CD4-positive, alpha-beta T cell treated with Interleukin-4 for 4 hours (primary cell): ENCODE data around the gene TARBP2.

Experiments used
- DNase-seq: peaks from one replicate; pipeline ENCODE4 v3.0.0-alpha.2; 2020

The TARBP2 gene, protein sequence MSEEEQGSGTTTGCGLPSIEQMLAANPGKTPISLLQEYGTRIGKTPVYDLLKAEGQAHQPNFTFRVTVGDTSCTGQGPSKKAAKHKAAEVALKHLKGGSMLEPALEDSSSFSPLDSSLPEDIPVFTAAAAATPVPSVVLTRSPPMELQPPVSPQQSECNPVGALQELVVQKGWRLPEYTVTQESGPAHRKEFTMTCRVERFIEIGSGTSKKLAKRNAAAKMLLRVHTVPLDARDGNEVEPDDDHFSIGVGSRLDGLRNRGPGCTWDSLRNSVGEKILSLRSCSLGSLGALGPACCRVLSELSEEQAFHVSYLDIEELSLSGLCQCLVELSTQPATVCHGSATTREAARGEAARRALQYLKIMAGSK

DNA sequence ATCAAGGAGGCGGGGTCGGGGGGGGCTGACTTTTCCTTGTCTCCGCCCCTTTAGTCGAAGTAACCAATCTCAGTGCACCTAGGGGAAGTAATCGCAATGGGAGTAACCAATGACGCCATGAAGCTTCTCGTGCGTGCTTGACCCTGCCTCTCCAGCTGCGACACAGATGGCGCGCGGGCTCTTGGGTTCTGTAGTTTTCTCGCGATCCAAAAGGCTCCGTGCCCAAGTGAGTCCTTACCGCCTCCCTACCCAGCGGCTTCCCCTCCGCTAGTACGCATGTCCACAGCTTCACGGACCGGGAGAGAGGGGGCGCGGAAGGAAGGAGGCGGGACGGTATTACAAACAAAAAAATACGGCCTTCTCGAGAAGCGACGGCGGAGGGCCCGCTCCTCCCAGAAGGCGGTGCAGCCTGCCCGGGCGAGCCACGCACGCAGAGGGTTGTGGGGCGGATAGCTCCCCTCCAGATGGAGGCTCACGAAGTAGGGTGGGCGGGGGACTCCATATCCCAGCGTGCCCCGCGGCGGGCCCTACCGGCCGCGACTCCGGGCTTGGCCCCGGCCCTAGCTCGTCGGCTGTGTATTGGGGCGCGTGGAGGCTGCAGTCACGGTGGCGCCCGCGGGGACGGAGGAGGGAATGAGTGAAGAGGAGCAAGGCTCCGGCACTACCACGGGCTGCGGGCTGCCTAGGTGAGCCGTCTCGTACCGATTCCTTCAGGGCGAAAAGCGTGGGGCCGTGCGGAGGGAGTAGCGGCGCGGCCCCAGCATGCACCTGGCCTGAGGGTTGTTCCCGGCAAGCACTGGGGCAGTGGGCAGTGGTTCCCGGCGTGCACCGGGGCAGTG lies at the start of gene TARBP2:
TSS of gene TARBP2 (plus strand) at position 508 of the 839 bp plus-strand sequence. CDS start at position 634, 126 bp downstream.
- peak; percentile 99 for DNase-seq

DNA sequence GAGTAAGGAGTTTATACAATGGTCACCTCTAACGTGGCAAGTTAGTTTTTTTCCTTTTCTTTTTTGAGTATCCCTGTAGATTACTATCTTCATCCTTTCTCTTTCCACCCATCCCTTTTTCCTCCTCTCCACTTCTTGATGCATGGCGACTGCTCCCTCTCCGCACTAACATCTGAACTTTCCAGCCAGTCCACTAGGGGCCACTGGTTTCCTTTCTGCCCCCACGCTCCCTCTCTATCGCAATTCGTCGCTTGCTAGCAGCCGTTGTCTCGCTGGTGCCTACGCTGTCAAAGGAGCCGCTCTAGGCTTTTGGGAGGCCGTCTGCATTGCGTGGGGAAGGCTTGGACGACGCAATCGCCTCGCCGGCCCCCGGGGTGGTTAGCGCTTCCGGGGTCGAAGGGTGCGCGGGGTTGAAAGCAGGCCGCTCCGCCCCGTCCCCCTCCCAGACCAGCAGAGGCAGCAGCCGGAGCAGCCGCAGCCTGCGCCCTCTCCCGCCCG lies 49.4 kb upstream of the TARBP2 start, which contains the start of gene PCBP2:
TSS of gene PCBP2 (plus strand) at position 442 of the 498 bp plus-strand sequence. CDS start 2,699 bp downstream, outside the sequence.
- peak; percentile 99 for DNase-seq

DNA sequence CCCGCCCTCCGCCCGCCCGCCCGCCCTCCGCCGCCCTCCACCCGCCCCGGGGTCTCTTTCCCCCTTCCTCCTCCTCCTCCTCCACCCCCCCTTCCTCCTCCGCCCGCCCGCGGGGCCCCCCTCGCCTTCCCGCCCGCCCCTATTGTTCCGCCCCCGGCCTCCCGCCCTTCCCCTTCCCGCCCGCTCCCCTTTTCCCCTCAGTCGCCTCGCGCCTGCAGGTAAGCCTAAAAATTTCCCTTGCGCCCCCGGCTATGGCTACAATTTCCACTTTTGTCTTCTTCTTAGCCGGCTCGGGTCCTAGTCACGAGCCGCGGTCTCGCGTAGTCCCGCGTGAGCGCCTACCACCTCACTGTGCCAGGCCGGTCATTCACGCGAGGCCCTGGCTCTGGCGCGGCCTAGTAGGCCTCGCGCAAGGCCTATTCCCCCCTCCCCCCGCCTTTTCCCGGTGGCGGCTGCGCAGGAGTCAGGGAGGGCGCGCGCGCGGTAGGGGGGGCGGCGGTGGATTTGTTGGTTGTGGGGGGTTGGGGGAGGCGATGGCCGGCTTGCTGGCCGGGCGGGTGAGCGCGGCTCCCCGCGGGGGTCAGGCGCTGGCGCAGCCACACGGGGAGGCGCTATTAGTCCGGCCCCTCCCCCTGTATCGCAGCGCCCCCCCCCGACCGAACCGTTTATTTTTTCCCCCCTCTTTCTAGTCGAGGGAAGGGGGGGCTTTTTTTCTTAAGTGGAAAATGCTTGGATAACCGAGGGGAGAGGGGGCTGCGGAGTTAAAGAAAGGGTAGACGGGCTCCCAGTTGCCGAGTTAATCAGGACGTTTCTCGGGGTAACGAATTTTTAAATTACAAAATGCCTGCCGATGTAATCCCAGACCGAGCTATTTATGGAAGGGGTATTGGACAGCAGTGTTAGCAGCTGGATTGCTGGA lies 48.7 kb upstream of the TARBP2 start:
- DNase-seq = peak; percentile 75

DNA sequence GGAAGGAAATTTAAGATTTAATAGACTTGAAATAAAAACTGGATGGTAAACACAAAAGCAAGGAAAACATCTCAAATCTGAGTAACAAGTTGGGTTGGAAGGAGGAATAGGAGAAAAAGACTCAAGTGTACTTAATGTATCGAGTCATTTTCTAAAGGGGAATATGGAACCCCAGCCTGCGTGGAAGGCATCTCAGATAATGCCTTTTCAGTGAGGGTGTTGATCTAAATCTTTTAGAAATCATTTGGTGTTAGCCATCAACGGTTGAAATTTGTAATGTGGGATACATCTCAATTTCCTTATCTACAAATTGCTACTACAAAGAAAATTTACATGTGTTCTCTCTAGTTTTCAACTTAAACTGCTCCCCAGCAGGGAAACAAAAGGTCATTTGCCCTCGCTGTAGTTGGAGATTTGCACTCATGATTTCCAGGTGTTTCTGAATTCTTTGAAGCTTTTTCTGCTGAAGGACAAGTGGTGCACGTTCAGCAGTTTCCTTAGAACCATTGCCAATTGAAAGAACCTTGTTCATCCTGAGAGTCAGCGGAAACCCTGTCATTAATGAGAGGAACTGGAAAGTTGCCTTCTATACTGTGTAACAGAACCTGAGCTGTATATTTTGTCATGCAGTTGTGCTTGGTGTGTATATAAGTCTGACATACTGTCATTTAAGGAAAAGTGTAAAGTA lies 47.0 kb upstream of the TARBP2 start:
- no peak for DNase-seq

DNA sequence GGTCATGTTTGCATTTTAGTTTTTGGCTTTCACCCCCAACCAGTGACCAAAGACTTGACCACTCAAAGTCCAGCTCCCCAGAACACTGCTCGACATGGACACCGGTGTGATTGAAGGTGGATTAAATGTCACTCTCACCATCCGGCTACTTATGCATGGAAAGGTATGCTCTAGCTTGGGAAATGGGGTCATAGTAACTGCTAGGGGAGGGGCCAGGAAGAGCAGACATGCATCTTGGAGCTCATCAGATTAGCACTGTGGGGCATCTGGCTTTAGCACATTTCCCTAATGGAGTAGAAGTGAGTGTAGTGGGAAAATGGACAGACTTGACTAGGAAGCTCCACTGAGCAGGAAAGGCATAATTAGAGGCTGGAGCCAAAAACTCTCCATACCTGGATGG lies 46.4 kb upstream of the TARBP2 start:
- DNase-seq = no peak

DNA sequence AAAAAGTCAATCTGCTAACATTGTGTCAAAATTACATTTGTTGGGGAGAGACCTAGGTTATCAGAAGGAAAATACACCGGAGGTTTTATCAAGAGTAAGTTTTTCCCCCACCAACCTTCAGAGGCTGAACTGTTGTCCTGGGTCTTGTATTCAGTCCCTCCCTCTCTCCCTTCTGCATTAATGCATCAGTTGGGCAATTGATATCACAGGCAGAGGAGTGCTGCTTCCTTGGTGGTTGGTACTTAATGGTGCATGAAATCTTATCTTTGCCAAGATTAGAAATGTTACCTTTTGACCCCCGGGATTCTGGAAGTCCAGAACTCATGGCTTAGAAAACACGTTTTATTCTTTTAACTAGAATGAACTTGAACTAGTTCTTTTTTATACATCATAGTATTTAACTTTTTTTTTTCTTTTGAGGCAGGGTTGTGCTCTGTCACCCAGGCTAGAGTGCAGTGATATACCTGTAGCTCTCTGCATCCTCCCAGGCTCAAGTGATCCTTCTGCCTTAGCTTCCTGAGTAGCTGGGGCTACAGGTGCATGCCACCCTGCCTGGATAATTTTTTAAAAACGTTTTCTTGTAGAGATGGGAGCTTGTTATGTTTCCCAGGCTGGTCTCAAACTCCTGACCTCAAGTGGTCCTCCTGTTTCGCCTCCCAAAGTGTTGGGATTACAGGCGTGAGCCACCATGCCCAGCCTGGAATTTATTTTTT lies 44.3 kb upstream of the TARBP2 start:
- no peak for DNase-seq

DNA sequence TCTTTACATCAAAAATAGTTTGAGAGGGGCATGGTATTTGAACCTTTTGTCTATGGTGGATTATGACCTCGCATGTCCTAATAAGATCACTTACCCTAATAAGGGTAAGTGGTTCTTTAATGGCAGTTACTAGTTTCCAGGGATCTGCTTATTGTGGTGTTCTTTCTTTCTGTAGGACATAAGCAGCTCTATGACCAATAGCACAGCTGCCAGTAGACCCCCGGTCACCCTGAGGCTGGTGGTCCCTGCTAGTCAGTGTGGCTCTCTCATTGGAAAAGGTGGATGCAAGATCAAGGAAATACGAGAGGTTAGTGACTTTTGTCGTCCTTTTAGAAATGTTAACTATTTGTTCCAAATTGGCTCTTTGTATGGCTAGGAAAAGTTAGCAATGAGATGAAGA lies 42.0 kb upstream of the TARBP2 start:
- no peak for DNase-seq

DNA sequence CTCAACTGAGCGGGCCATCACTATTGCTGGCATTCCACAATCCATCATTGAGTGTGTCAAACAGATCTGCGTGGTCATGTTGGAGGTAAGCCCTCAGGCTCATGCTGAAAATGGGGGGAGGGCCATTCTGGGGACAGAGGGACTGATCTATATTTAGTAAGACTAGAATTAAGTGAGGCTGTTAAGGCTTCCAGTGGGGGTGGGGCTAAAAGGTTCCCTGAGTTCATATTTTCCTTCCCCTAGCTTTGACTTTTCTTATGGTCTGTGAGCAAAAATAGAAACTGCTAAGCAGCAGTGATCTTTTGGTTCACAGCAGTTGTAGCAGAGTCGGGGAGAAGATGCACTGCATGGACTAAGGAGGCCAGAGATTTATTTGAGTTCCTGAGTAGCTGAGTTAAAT lies 40.0 kb upstream of the TARBP2 start:
- no peak for DNase-seq

DNA sequence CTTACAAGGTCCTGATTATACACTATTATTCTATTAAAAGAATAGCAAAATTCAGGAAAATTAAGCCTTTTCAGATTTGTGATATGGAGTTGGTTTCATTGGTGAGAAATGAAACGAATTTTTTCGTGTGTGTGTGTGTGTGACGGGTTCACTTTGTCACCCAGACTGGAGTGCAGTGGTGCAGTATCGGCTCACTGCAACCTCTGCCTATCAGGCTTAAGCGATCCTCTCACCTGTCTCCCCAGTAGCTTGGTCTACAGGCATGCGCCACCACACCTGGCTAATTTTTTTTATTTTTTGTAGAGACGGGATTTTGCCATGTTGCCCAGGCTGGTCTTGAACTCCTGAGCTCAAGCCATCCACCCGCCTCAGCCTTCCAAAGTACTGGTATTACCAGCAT lies 39.5 kb upstream of the TARBP2 start:
- no peak for DNase-seq

DNA sequence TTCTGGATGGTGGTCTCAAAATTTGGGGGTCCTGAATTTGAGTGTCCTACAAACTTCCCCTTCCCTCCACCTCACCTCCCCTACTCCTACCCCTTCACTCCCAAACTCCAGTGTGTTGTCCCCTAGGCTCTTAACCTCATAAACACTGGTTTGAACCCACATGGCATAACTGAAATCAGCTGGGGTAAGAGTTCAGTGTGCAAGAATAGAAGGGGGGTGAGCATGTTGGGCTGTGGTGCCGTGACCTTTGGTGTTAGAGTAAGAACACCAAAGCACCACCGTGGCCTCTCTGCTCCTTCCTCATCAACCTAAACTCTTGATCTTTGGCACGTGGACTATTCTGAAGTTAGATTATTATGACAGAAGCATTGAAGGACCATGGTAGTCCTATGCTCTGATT lies 38.1 kb upstream of the TARBP2 start:
- no peak for DNase-seq

DNA sequence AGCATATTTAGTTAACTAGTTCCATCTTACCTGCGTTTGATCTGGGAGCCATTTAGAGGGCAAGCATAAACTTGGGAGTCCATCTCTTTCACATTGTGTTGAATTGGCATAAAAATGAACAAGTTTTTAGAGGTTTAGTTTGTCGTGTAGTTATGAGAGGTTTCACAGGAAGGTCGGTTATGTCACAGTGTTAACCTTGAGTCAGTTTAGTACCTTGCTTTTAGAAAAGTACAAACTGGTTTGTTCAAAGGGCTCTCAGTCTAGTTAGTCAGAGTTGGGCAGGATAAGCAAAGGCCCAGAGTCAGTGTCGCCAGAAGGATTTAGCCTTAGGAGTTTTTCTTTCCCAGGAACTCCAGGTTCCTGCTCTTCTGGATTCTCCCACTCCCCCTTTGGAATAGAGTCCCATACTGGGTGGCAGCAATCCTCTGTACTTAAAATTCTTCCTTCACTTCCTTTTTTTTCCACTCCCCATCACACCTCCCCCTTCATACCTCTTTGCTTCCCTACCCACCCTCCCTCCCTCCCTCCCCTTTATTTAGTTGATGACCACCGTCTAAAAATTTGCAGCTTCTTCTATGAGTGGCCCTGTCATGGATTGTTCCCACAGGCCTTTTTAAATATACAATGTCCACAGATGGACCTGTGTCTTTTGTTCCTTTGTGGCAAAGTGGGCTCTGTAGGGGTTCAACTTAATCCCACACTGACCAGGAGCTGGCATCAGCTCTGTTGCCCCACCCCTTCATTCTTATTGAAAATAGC lies 37.1 kb upstream of the TARBP2 start:
- no peak for DNase-seq

DNA sequence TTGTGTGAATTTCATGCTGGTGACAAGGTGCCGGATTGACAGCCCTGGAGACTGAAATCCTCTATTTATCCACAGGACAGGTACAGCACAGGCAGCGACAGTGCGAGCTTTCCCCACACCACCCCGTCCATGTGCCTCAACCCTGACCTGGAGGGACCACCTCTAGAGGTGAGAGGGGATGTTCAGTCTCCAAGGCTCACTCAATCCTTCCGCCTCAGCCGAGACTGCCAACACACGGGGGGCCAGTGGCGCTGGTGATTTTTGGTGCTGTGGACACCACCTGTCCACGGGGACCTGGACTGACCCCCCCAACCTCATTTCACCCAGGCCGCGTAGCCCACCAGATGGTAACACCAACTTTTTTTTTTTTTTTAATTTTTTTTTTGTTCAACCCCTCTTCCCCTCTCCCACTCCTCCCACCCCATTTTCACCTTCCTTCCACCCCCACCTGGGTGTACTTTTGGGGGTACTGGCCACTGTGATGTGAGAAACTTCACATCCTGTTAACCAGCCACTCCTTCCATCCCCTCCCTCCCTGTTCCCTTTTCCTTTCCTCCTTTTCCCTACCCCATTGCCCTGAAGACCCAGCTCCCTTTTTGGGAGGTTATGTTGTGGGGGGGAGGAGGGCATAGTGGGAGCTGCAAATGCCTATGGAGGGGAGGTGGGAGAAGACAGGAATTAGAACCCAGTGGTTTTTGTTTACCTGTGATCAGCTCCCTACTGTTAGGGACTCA lies 36.2 kb upstream of the TARBP2 start:
- DNase-seq = no peak

DNA sequence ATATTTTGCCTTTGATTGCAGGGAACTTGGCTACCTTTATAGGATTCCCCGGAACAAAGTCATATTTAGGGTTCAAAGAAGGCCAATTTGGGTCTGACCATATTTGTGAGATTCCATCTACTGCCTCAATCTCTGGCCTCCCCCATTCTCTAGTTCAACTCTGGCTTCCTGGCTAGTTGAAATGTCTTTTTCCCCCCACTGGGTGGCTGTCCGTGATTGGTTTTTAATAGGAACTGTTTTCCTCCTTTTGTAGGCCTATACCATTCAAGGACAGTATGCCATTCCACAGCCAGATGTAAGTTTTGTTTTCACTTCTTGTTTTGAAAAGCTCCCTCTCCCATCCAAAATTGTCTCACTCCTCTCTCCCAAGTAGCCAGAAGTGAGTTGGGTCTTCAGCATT lies 35.4 kb upstream of the TARBP2 start:
- no peak for DNase-seq

DNA sequence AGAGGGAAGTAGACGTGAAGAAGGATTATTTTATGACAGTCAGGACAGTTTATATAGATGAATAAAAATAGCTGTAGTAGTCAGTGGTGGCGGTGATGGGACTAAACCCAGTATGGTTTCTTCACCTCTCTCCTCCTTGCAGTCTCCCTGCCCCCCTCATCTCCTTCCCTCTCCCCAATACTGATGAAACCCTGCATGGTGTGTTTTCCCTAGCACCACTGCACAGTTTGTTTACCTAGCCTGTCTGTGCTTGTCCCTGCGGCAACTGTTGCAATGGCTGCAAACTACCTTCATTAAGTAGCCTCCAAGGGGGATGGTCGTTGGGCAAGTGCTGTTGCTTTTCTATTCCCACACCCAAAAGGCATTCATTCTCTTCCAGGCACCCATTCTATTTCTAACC lies 34.4 kb upstream of the TARBP2 start:
- DNase-seq = no peak

DNA sequence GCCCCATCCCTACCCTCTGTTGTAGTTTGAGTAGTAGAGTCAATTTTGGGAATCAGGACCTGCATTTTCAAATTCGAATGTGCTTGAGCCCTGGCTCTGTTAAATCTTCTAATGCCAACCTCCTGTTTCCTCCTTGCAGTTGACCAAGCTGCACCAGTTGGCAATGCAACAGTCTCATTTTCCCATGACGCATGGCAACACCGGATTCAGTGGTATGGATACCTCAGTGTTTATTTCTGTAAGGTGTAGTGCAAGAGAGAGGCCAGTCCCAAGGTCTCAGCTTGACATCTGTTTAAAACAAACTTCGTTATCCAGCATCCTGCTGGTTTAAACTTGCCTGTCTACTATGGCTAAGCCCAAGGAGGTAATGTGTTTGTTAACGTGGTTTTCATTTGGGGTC lies 34.0 kb upstream of the TARBP2 start:
- no peak for DNase-seq

DNA sequence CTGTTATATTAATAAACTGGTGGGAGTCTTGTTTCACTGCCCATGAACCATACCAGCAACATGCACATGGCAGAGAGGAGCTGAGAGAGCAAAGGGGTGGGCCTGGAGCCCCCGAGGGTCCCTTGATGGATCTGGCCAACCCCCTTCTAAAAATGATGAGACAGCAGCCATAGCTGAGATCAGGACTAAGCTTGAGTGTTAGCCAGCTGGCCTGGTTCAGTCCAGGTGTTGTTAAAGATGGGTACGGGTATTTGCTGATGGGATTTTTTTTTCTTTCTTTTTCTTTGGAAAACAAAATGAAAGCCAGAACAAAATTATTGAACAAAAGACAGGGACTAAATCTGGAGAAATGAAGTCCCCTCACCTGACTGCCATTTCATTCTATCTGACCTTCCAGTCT lies 33.2 kb upstream of the TARBP2 start:
- no peak for DNase-seq

DNA sequence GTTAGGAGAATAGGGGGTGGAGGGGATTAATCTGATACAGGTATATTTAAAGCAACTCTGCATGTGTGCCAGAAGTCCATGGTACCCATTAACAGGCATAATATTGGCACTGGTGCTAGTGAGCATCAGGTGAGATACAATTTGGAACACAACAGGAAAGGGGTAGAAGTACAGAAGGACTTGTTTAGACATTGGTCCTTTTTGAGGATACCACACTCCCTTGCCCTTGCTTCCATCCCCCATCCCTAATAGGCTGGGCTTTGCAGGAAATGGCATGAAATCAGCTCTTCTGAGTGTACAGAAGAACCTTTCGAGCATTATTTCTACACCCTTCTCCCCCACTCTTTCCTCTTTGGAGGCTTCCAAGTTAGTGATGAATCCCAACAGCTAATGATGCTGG lies 32.8 kb upstream of the TARBP2 start:
- no peak for DNase-seq

DNA sequence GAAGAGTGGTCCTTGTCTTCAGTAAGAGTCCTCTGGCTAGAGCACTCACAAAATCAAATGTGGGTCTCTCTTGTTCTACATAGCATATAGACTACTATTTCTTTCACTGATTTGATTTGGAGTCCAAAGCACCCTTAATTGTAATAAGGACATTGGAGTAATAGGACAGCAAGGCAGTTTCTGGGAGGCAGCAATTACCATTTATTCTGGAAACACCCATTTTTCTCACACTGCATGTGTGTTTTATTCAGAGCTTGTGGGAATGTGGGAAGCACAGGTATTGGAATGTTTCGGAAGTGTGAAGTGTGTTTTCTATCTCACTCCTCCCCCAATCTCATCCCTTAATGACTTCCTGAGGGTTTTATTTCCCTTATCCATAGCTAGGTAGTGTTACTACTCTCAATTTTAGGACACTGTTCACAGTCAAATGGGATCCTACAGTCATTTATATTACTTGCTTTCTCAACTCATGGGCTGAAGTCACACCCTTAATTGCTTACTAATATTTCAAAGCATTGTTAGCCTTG lies 29.0 kb upstream of the TARBP2 start:
- DNase-seq = no peak

DNA sequence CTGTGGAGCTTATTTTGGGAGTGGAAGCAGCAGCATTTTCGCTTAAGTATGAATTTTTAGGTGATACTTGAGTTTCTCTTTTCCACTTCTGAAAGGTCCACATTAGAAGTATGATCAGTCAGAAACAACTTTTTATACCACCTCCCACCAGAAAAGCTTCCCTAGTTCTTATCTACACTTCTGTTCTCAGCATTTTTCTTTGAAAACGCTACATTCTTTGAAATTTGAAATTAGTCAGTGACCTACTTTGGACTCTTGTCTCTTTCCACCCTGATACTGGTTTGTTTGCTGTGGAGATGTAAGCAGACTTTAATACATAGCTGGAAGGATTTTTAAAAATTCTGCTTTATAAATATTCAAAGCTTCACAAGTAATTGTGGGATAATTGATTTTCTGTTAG lies 27.0 kb upstream of the TARBP2 start:
- no peak for DNase-seq

DNA sequence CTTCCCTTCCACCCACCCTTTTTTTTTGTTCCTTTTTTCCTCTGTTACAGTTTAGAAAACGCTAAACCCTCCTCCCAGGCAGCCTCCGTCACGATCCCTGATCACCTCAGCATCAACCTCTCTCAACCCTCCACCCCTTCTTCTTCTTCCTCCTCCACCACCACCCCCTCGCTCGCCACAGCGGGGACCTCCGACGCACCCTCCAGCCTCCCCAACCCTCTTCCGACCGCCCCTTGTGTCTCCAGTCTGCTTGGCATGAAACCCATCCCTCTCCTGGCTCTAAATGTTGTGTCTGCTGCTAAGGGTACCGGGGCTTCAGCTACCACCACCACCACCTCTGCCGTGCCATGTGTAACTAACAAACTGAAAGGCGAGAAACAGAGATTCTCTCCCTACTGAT lies 26.3 kb upstream of the TARBP2 start:
- no peak for DNase-seq
